KMS-11 (cell line): ENCODE results near the gene SPACA6.

Source experiments
- H2AFZ ChIP-seq: fragments of 200-600 bp; sonication (generic); 2 replicates; pipeline ENCODE4 v1.6.1; 2016; ENCODE audit warnings: antibody characterized with exemption, mixed run types, low read depth
- H3K27ac ChIP-seq: fragments of 200-600 bp; sonication (generic); 2 replicates; pipeline ENCODE4 v1.6.1; 2016; ENCODE audit warnings: mild to moderate bottlenecking, mixed run types
- H3K27me3 ChIP-seq: fragments of 200-600 bp; sonication (generic); 2 replicates; pipeline ENCODE4 v1.6.1; 2017; ENCODE audit warnings: mild to moderate bottlenecking, low read depth, mixed run types, moderate library complexity; ENCODE audit not compliant: insufficient read depth
- H3K36me3 ChIP-seq: fragments of 200-600 bp; sonication (generic); 2 replicates; pipeline ENCODE4 v1.6.1; 2017; ENCODE audit warnings: mild to moderate bottlenecking, mixed run types; ENCODE audit not compliant: insufficient read depth
- H3K4me1 ChIP-seq: fragments of 200-600 bp; sonication (generic); 2 replicates; pipeline ENCODE4 v1.6.1; 2016; ENCODE audit warnings: mild to moderate bottlenecking, low read depth, mixed run types; ENCODE audit not compliant: poor library complexity, severe bottlenecking
- H3K4me2 ChIP-seq: fragments of 200-600 bp; sonication (generic); 2 replicates; pipeline ENCODE4 v1.7.0; 2016; ENCODE audit warnings: mild to moderate bottlenecking, mixed run types
- H3K4me3 ChIP-seq: fragments of 200-600 bp; sonication (generic); IDR thresholded peaks from 2 replicates; pipeline ENCODE4 v1.6.1; 2017; ENCODE audit warnings: low read depth, low read length, mixed read lengths; ENCODE audit not compliant: insufficient read depth
- H3K79me2 ChIP-seq: fragments of 200-600 bp; sonication (generic); 2 replicates; pipeline ENCODE4 v1.6.1; 2016; ENCODE audit warnings: low read depth, mixed run types; ENCODE audit not compliant: insufficient read depth
- H3K9ac ChIP-seq: fragments of 200-600 bp; sonication (generic); 2 replicates; pipeline ENCODE4 v1.6.1; 2016; ENCODE audit warnings: mild to moderate bottlenecking, mixed run types
- H4K20me1 ChIP-seq: fragments of 200-600 bp; sonication (generic); 2 replicates; pipeline ENCODE4 v1.6.1; 2016; ENCODE audit warnings: mild to moderate bottlenecking, mixed run types; ENCODE audit not compliant: insufficient read depth
- TF ChIP-seq, protein P1 (sequence below): fragments of 200-600 bp; sonication (generic); conservative IDR thresholded peaks from 2 replicates; pipeline ENCODE4 v1.6.1; 2017; ENCODE audit warnings: low read depth, mild to moderate bottlenecking, antibody characterized with exemption, low read length, moderate library complexity, mixed read lengths

Gene SPACA6

DNA sequence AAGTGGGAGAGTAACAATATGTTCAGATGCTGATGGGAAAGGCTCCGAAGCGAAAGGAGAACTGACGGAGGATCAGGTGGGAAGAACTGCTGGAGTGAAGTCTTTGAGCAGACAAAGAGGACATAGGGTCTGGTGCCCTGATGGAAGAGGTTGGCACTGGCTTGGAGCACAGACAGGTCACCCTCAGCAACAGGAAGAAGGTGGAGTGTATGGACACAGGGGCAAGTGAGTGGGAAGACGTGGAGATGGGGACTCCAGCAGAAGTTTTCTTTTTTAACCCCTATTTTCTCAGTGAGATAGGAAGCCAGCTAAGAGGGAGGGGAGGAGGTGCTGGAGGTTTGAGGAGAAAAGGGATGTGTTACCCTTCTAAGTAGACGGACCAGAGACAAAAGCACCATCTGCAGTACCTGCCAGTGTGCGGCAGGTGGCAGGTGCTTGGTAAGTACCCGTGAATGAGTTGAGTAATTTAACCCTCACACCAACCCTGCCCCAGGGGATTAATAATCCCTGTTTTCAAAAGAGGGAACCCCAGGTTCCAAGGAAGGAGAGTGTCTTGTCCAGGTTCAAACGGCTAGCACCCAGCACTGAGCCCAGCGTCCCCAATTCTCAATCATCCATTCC, 19.4 kb downstream of the SPACA6 start:
- no peaks in the 10 kb centered on the region for H3K4me1 ChIP-seq
- H3K4me3 ChIP-seq: no peak overlapping the region
- H2AFZ ChIP-seq: no peak overlapping the region
- H3K27me3 ChIP-seq: no peaks in the 10 kb centered on the region
- no peak overlapping the region for H3K9ac ChIP-seq
- TF ChIP-seq, protein P1, sequence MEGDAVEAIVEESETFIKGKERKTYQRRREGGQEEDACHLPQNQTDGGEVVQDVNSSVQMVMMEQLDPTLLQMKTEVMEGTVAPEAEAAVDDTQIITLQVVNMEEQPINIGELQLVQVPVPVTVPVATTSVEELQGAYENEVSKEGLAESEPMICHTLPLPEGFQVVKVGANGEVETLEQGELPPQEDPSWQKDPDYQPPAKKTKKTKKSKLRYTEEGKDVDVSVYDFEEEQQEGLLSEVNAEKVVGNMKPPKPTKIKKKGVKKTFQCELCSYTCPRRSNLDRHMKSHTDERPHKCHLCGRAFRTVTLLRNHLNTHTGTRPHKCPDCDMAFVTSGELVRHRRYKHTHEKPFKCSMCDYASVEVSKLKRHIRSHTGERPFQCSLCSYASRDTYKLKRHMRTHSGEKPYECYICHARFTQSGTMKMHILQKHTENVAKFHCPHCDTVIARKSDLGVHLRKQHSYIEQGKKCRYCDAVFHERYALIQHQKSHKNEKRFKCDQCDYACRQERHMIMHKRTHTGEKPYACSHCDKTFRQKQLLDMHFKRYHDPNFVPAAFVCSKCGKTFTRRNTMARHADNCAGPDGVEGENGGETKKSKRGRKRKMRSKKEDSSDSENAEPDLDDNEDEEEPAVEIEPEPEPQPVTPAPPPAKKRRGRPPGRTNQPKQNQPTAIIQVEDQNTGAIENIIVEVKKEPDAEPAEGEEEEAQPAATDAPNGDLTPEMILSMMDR: no peak
- no peaks in the 10 kb centered on the region for H4K20me1 ChIP-seq
- no peaks in the 10 kb centered on the region for H3K79me2 ChIP-seq
- H3K36me3 ChIP-seq: no peaks in the 10 kb centered on the region
- no peak overlapping the region for H3K27ac ChIP-seq
- no peak overlapping the region for H3K4me2 ChIP-seq

DNA sequence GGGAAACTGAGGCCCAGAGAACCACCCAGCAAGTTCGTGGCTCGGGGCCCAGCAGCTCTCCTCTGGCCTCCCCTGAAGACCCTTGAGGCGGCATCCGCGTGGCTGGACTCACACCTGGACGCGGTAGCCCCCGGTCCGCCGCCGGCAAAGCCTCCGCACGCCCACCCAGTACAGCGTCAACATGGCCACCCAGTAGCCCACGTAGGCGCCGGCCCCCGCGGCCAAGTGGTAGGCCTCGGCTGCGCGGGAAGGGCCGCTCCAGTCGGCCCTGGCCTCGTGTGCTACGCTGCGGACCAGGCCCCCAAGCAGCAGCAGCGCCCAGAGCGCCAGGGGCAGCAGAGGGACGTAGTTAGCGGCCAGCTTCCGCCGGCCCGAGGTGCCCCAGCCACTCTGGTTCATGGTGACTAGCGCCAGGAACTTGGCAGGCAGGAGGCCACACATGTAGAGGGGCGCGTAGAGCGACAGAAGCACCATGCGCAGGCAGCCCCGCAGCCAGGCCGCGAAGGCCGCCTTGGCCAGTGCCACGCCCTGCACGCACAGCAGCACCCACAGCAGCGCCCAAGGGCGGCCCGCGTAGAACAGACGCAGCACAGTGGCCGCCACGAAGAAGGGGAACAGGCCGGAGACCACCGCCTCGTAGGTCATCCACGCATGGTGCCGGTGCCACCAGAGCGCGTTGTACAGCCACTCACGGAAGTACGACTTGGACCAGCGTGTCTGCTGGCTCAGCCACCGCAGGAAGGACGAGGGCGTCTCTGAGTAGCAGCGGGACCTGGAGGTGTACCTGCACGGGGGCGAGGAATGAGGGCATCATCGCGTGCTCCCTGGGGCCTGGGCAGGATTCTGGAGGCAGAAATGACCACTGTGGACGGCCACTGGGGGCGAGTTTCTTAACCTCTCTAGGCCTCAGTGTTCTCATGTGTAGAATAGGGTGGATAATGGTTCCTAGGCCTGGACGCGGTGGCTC, 20.5 kb downstream of the SPACA6 start:
- Histone ChIP-seq H3K27ac (no peak overlapping the region), H3K4me1 (no peaks in the 10 kb centered on the region), H3K27me3 (no peaks in the 10 kb centered on the region), H4K20me1 (no peaks in the 10 kb centered on the region), H3K9ac (no peak overlapping the region), H3K79me2 (no peaks in the 10 kb centered on the region), H3K36me3 (no peaks in the 10 kb centered on the region), H3K4me2 (no peak overlapping the region), H3K4me3 (no peak overlapping the region), H2AFZ (no peak overlapping the region)
- TF ChIP-seq, protein P1: no peak

DNA sequence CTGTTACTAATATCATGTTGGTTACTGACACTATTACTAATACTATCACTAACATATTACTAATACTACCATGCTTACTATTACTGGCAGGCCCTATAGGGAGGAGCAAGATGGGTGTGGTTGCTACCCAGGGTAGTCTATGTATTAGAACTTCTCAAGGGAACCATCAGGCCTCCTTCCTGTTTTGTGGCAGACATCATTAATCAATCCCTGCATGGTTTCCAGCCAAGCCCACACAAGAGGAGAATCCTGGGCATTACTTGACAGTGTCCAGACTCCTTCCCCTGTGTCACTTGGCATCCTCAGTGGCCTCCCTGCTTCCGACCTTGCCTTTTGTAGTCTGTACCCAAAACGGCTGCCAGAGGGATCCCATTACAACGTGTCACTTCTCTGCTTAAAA, 21.7 kb downstream of the SPACA6 start:
- no peak overlapping the region for H3K4me3 ChIP-seq

DNA sequence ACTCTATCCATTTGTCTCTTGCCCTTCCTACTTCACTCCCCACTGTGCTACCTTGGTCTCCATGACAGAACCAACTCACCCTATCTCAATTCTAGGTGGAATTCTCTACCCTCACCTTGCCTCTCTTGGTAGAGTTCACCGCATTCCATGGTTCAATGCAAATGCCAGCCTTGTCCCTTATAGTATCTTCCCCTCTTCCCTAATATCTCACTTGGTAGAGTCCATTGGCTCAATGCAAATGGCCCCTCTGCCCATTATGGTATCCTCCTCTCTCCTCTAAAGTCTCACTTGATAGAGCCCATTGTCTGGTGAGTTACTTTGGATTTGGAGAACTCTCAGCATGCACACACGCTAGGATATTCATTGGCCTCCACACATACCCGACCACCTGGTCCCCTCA, 22.7 kb downstream of the SPACA6 start:
- Histone ChIP-seq H3K27me3 (no peaks in the 10 kb centered on the region), H3K9ac (no peak overlapping the region), H3K27ac (no peak overlapping the region), H3K4me1 (no peaks in the 10 kb centered on the region), H3K4me2 (no peak overlapping the region), H3K4me3 (no peak overlapping the region), H2AFZ (no peak overlapping the region), H3K79me2 (no peaks in the 10 kb centered on the region), H4K20me1 (no peaks in the 10 kb centered on the region), H3K36me3 (no peaks in the 10 kb centered on the region)
- TF ChIP-seq, protein P1: no peak

More for the DNA sequence above, 21.7 kb downstream of the SPACA6 start:
- Histone ChIP-seq H3K27ac (no peak overlapping the region), H4K20me1 (no peaks in the 10 kb centered on the region), H3K36me3 (no peaks in the 10 kb centered on the region), H3K79me2 (no peaks in the 10 kb centered on the region), H3K9ac (no peak overlapping the region), H3K4me1 (no peaks in the 10 kb centered on the region), H2AFZ (no peak overlapping the region), H3K4me2 (no peak overlapping the region), H3K27me3 (no peaks in the 10 kb centered on the region)
- TF ChIP-seq, protein P1: no peak
